Measurements from ENCODE around the gene NCOA7. TPM values are rescaled to one million over a fixed set of nuclear protein-coding genes. Genes with fewer than 3 reads are reported as not detected.

NCOA7 gene
- total RNA-seq, 1 donor from 2014 or later = 26.2 TPM

GRCh38 chr6:125819535-125820326, 29.0 kb downstream of the NCOA7 start:
- Mint-ChIP-seq H3K9me3 (ENCODE audit: unreplicated experiment) (no peaks in the 10 kb centered on the region), H3K27ac (ENCODE audit: unreplicated experiment) (no peak overlapping the region), H3K27me3 (ENCODE audit: unreplicated experiment) (peaks cover 3% of the 10 kb centered on the region), H3K36me3 (ENCODE audit: low read depth, unreplicated experiment) (peaks cover 12% of the 10 kb centered on the region), H3K4me1 (ENCODE audit: unreplicated experiment) (peaks cover 19% of the 10 kb centered on the region), H3K4me3 (ENCODE audit: unreplicated experiment) (no peak overlapping the region)
- no peak for DNase-seq (ENCODE audit: low spot score)
- TF ChIP-seq CTCF (IDR thresholded peaks at IDR 0.05; ENCODE audit: unreplicated experiment) = no peak

GRCh38 chr6:125821825-125822281, 31.1 kb downstream of the NCOA7 start:
- Mint-ChIP-seq H3K4me1 (ENCODE audit: unreplicated experiment) (peaks cover 12% of the 10 kb centered on the region), H3K9me3 (ENCODE audit: unreplicated experiment) (no peaks in the 10 kb centered on the region), H3K36me3 (ENCODE audit: low read depth, unreplicated experiment) (peaks cover 16% of the 10 kb centered on the region), H3K27me3 (ENCODE audit: unreplicated experiment) (peaks cover 3% of the 10 kb centered on the region), H3K4me3 (ENCODE audit: unreplicated experiment) (no peak overlapping the region), H3K27ac (ENCODE audit: unreplicated experiment) (no peak overlapping the region)
- no peak for DNase-seq (ENCODE audit: low spot score)
- no peak for TF ChIP-seq CTCF (IDR thresholded peaks at IDR 0.05; ENCODE audit: unreplicated experiment)

- peaks cover 9% of the 10 kb centered on the region for H3K4me1 Mint-ChIP-seq (ENCODE audit: unreplicated experiment)
- no peaks in the 10 kb centered on the region for H3K9me3 Mint-ChIP-seq (ENCODE audit: unreplicated experiment)
- H3K27ac Mint-ChIP-seq (ENCODE audit: unreplicated experiment) = no peak overlapping the region
- no peak for TF ChIP-seq CTCF (IDR thresholded peaks at IDR 0.05; ENCODE audit: unreplicated experiment)
- peaks cover 3% of the 10 kb centered on the region for H3K27me3 Mint-ChIP-seq (ENCODE audit: unreplicated experiment)
- H3K36me3 Mint-ChIP-seq (ENCODE audit: low read depth, unreplicated experiment) = peaks cover 19% of the 10 kb centered on the region
- H3K4me3 Mint-ChIP-seq (ENCODE audit: unreplicated experiment) = no peak overlapping the region
- DNase-seq (ENCODE audit: low spot score) = no peak
Observed at GRCh38 chr6:125823180-125823579, 32.4 kb downstream of the NCOA7 start.

- Mint-ChIP-seq H3K4me3 (ENCODE audit: unreplicated experiment) (no peak overlapping the region), H3K27ac (ENCODE audit: unreplicated experiment) (no peak overlapping the region)
- no peak for DNase-seq (ENCODE audit: low spot score)
Observed at GRCh38 chr6:125824946-125825771, 34.4 kb downstream of the NCOA7 start.

More at GRCh38 chr6:125824946-125825771, 34.4 kb downstream of the NCOA7 start:
- no peak for TF ChIP-seq CTCF (IDR thresholded peaks at IDR 0.05; ENCODE audit: unreplicated experiment)
- H3K9me3 Mint-ChIP-seq (ENCODE audit: unreplicated experiment) = no peaks in the 10 kb centered on the region
- H3K36me3 Mint-ChIP-seq (ENCODE audit: low read depth, unreplicated experiment) = peaks cover 19% of the 10 kb centered on the region
- H3K27me3 Mint-ChIP-seq (ENCODE audit: unreplicated experiment) = no peaks in the 10 kb centered on the region
- peaks cover 19% of the 10 kb centered on the region for H3K4me1 Mint-ChIP-seq (ENCODE audit: unreplicated experiment)

All from endothelial cell (in vitro differentiated cells).